ENCODE measurements around the gene NCKAP5. TPM values are rescaled to one million over a fixed set of nuclear protein-coding genes. Genes with fewer than 3 reads are reported as not detected.

NCKAP5 gene
- polyA plus RNA-seq, 1 experiment: 2.1 TPM

DNA sequence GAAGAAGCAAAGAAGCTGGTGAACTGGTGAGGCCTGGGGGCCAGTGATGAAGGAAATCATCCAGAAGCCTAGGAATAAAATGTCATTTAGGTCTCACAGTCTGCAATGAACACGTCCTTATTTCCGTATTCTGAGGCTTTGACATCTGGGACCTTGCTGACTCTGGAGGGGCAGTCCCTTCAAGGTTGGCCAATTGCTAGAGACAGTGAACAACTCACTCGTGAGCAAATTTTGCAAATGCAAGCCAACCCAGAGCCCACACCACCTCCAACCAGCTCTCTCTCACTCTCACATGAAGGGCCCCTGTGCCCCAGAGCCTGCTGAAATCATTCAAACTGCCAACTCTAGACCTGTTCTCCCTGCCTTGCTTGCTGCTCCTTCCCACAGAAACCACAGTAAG, 619.2 kb downstream of the NCKAP5 start:
- ChIA-PET POLR2A (no interaction called here), CTCF (no interaction called here)
- Histone ChIP-seq H3K4me3 (ENCODE audit: low read depth, low read length) (no peak overlapping the region), H3K36me3 (ENCODE audit: control insufficient read depth, insufficient read depth, low read length) (no peaks in the 10 kb centered on the region), H3K27me3 (ENCODE audit: control insufficient read depth, insufficient read depth, low read length) (no peaks in the 10 kb centered on the region)
- DNase-seq (ENCODE audit: low read depth): no peak
- TF ChIP-seq, protein P1, sequence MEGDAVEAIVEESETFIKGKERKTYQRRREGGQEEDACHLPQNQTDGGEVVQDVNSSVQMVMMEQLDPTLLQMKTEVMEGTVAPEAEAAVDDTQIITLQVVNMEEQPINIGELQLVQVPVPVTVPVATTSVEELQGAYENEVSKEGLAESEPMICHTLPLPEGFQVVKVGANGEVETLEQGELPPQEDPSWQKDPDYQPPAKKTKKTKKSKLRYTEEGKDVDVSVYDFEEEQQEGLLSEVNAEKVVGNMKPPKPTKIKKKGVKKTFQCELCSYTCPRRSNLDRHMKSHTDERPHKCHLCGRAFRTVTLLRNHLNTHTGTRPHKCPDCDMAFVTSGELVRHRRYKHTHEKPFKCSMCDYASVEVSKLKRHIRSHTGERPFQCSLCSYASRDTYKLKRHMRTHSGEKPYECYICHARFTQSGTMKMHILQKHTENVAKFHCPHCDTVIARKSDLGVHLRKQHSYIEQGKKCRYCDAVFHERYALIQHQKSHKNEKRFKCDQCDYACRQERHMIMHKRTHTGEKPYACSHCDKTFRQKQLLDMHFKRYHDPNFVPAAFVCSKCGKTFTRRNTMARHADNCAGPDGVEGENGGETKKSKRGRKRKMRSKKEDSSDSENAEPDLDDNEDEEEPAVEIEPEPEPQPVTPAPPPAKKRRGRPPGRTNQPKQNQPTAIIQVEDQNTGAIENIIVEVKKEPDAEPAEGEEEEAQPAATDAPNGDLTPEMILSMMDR (IDR thresholded peaks at IDR 0.05; ENCODE audit: insufficient read depth, low read depth, low read length): no peak

DNA sequence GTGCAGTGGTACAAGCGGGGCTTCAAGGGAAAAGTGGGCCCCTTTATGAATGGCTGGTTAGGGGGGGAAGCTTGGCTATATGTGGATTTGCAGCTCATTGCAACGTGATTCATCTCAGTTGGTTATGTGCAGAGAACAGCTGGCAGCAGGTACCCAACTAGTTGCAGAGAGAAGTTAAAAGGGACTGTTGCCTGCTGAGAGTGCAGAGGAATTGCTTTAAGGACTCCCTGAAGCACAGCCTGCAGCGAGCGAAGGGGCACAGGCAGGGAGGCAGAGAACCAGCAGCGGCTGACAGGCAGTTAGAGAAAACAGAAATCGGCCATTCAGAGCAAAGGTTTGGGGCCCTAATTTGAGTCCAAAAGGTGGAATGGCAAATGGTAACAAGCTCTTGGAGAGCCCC, 620.1 kb downstream of the NCKAP5 start:
- ChIA-PET POLR2A (no interaction called here), CTCF (no interaction called here)
- DNase-seq (ENCODE audit: low read depth): no peak
- H3K36me3 ChIP-seq (ENCODE audit: control insufficient read depth, insufficient read depth, low read length): no peaks in the 10 kb centered on the region
- no peak overlapping the region for H3K4me3 ChIP-seq (ENCODE audit: low read depth, low read length)
- H3K27me3 ChIP-seq (ENCODE audit: control insufficient read depth, insufficient read depth, low read length): no peaks in the 10 kb centered on the region
- TF ChIP-seq, protein P1 (IDR thresholded peaks at IDR 0.05; ENCODE audit: insufficient read depth, low read depth, low read length): no peak

DNA sequence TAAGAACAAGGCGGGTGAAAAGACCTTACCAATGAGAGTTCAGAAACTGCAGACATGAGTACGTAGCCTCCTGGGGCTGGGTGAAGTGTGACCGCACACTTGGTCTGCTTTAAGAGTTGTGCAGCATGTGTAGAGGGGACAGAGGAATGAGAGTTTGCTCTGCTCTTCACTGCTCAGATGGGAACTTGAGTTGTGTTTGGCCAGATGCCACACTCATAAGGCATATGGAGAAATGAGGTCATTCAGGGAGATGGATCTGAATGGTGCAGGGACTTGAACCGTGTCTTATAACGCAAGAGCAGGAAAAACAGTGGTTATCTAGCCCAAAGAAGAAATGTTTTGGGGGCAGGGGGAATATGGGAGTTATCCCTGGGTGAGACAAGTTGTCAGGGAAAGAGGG, 624.4 kb downstream of the NCKAP5 start:
- TF ChIP-seq, protein P1 (IDR thresholded peaks at IDR 0.05; ENCODE audit: insufficient read depth, low read depth, low read length): no peak
- H3K4me3 ChIP-seq (ENCODE audit: low read depth, low read length): no peak overlapping the region
- H3K36me3 ChIP-seq (ENCODE audit: control insufficient read depth, insufficient read depth, low read length): no peaks in the 10 kb centered on the region
- H3K27me3 ChIP-seq (ENCODE audit: control insufficient read depth, insufficient read depth, low read length): no peaks in the 10 kb centered on the region
- CTCF ChIA-PET: no interaction called here
- no peak for DNase-seq (ENCODE audit: low read depth)
- POLR2A ChIA-PET: no interaction called here

DNA sequence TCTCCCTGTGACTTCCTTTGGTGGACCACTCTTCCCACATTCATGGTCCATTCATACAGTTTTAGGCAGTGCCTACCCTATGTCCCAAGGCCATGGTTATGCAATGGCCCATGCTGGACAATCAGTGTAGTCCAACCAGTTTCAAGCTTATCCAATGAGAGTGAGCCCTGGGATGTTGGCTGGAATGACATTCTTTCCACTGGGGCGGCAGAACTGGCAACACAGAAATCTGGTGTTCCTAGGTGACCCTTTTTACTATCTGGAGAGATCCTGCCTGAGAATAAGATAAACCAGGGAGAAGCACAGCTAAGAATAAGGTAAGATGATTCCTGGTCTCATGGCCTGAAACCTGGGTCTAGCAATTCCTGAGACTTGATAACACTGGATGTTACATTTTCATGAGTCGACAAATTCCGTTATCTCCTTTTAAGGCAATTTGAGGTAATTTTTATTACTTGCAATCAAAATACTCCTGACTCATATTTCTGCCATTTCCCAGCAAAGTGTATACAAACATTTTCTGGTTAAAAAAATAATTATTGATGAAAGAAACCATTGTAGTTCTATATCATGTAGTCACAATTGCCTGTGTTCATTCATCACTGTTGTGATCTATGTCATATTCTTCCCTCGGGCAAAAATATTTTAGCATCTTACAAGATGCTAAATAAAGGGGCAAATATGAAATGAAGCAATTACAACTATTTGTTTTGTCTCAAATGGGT, 626.8 kb downstream of the NCKAP5 start:
- CTCF ChIA-PET: no interaction called here
- Histone ChIP-seq H3K36me3 (ENCODE audit: control insufficient read depth, insufficient read depth, low read length) (no peaks in the 10 kb centered on the region), H3K27me3 (ENCODE audit: control insufficient read depth, insufficient read depth, low read length) (no peaks in the 10 kb centered on the region), H3K4me3 (ENCODE audit: low read depth, low read length) (no peak overlapping the region)
- no peak for DNase-seq (ENCODE audit: low read depth)
- POLR2A ChIA-PET: no interaction called here
- TF ChIP-seq, protein P1 (IDR thresholded peaks at IDR 0.05; ENCODE audit: insufficient read depth, low read depth, low read length): no peak

DNA sequence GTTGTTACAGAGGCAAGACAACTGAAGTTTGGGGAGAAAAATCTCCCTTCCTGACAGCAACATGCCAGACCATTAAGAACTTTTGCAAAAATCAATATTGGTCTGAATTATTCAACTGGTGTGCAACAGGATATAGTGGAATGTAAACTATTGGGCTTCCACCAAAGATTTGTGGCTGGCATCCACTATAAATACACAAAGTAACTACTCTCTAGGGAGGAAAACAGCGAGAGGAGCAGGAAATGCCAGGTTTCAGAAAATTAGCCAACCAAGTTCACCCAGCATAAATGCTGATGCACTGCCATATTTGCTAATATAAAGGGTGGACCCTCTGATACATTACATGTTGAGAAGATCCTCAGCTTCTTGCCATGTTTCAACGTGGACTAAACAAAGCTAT, 630.6 kb downstream of the NCKAP5 start:
- Histone ChIP-seq H3K36me3 (ENCODE audit: control insufficient read depth, insufficient read depth, low read length) (no peaks in the 10 kb centered on the region), H3K4me3 (ENCODE audit: low read depth, low read length) (no peak overlapping the region), H3K27me3 (ENCODE audit: control insufficient read depth, insufficient read depth, low read length) (no peaks in the 10 kb centered on the region)
- POLR2A ChIA-PET: no interaction called here
- TF ChIP-seq, protein P1 (IDR thresholded peaks at IDR 0.05; ENCODE audit: insufficient read depth, low read depth, low read length): no peak
- CTCF ChIA-PET: no interaction called here
- no peak for DNase-seq (ENCODE audit: low read depth)
